Measurements from ENCODE around the gene MRPS27. TPM values are rescaled to one million over a fixed set of nuclear protein-coding genes. Genes with fewer than 3 reads are reported as not detected.

The MRPS27 gene
- total and polyA plus RNA-seq, 8 donors, result 14.8 to 43.3 (median 23.1) TPM

GRCh38 chr5:72223371-72223770 lies 96.7 kb downstream of the MRPS27 start:
- TF ChIP-seq POLR2A (IDR thresholded peaks at IDR 0.05) (no peak), POLR2AphosphoS5 (IDR thresholded peaks at IDR 0.05) (no peak), CTCF (IDR thresholded peaks at IDR 0.05) (no peak), EP300 (IDR thresholded peaks at IDR 0.05) (no peak)
- WGBS, 5 donors, result 91 to 98% (median 96%) methylated on average over 4 of the region's 4 CpGs
- Histone ChIP-seq H3K36me3 (peaks cover 26 to 100% (median 98%) of the 10 kb centered on the region in 4 donors), H3K4me1 (peaks cover 0 to 6% (median 0%) of the 10 kb centered on the region in 4 donors), H3K9me3 (no peaks in the 10 kb centered on the region), H3K27me3 (no peaks in the 10 kb centered on the region), H3K4me3 (no peak overlapping the region), H3K27ac (no peak overlapping the region)
- DNase-seq, result no peak
- intact Hi-C loops (cut with DNase I; ENCODE audit: low total_unique reads), result no loop called here

- Histone ChIP-seq H3K27me3 (no peaks in the 10 kb centered on the region), H3K27ac (no peak overlapping the region), H3K4me1 (peaks cover 0 to 6% (median 0%) of the 10 kb centered on the region in 4 donors), H3K36me3 (peaks cover 30 to 100% (median 99%) of the 10 kb centered on the region in 4 donors), H3K4me3 (no peak overlapping the region), H3K9me3 (no peaks in the 10 kb centered on the region)
- WGBS, 5 donors, result 88 to 96% (median 92%) methylated on average over 1 of the region's 1 CpG
- intact Hi-C loops (cut with DNase I; ENCODE audit: low total_unique reads), result no loop called here
- no peak for TF ChIP-seq EP300 (IDR thresholded peaks at IDR 0.05)
- DNase-seq, result no peak
Observed at GRCh38 chr5:72222521-72222920, 97.5 kb downstream of the MRPS27 start.

- TF ChIP-seq CTCF (IDR thresholded peaks at IDR 0.05), result no peak
- Histone ChIP-seq H3K4me1 (peaks cover 0 to 6% (median 0%) of the 10 kb centered on the region in 4 donors), H3K9me3 (no peaks in the 10 kb centered on the region), H3K27me3 (no peaks in the 10 kb centered on the region), H3K27ac (no peak overlapping the region), H3K36me3 (peaks cover 30 to 99% (median 96%) of the 10 kb centered on the region in 4 donors), H3K4me3 (no peak overlapping the region)
- intact Hi-C loops (cut with DNase I; ENCODE audit: low total_unique reads), result no loop called here
- WGBS, 5 donors, result 74 to 94% (median 93%) methylated on average over 4 of the region's 4 CpGs
- DNase-seq, result no peak
Observed at GRCh38 chr5:72221541-72221940, 98.5 kb downstream of the MRPS27 start.

GRCh38 chr5:72221099-72221498 lies 98.9 kb downstream of the MRPS27 start:
- no peak for TF ChIP-seq EP300 (IDR thresholded peaks at IDR 0.05)
- TF ChIP-seq CTCF (IDR thresholded peaks at IDR 0.05), result no peak
- no peak for TF ChIP-seq POLR2AphosphoS5 (IDR thresholded peaks at IDR 0.05)
- TF ChIP-seq POLR2A (IDR thresholded peaks at IDR 0.05), result no peak
- Histone ChIP-seq H3K4me1 (peaks cover 0 to 6% (median 0%) of the 10 kb centered on the region in 4 donors), H3K9me3 (no peaks in the 10 kb centered on the region), H3K27me3 (no peaks in the 10 kb centered on the region), H3K27ac (no peak overlapping the region), H3K36me3 (peaks cover 30 to 98% (median 92%) of the 10 kb centered on the region in 4 donors), H3K4me3 (no peak overlapping the region)
- DNase-seq, result no peak
- 94 to 100% (median 95%) methylated on average over 1 of the region's 1 CpG for WGBS, 5 donors
- intact Hi-C loops (cut with DNase I; ENCODE audit: low total_unique reads), result no loop called here

- no peaks in the 10 kb centered on the region for H3K4me1 ChIP-seq
Observed at GRCh38 chr5:72216756-72217155, 103.3 kb downstream of the MRPS27 start.

More at GRCh38 chr5:72216756-72217155, 103.3 kb downstream of the MRPS27 start:
- Histone ChIP-seq H3K9me3 (no peaks in the 10 kb centered on the region), H3K36me3 (peaks cover 21 to 55% (median 48%) of the 10 kb centered on the region in 4 donors), H3K27ac (no peak overlapping the region), H3K4me3 (no peak overlapping the region), H3K27me3 (no peaks in the 10 kb centered on the region)
- intact Hi-C loops (cut with DNase I; ENCODE audit: low total_unique reads), result no loop called here
- TF ChIP-seq POLR2AphosphoS5 (IDR thresholded peaks at IDR 0.05) (no peak), POLR2A (IDR thresholded peaks at IDR 0.05) (no peak), EP300 (IDR thresholded peaks at IDR 0.05) (no peak), CTCF (IDR thresholded peaks at IDR 0.05) (no peak)
- 88 to 96% (median 89%) methylated on average over 3 of the region's 3 CpGs for WGBS, 5 donors
- DNase-seq, result no peak

Measured in stomach (tissue), 9 donors.